Measurements from ENCODE around the gene HNRNPUL2. TPM values are rescaled to one million over a fixed set of nuclear protein-coding genes. Genes with fewer than 3 reads are reported as not detected.
A peak's percentile ranks its signal among the peaks of the same experiment; 100 is the strongest.
"Not testable (repeated sequence)": the region's sequence is repeated elsewhere in the genome, so short reads cannot be mapped to it uniquely, and the experiment has no call there.

The HNRNPUL2 gene
- total RNA-seq, 1 donor from 2014 or later: 35.8 TPM

GRCh38 chr11:62707277-62707861, 19.9 kb downstream of the HNRNPUL2 start, which contains the start of the genes BSCL2 and GNG3:
Gene BSCL2, minus strand, starts transcription at chr11:62707424. Its CDS starts 229 bp downstream, at chr11:62707195.
Gene GNG3, plus strand, starts transcription at chr11:62707676. Its CDS starts 620 bp downstream, at chr11:62708296.
- DNase-seq (peak; percentile 37), ATAC-seq (no peak)
- intact Hi-C loops (cut with micrococcal nuclease): no loop called here

- DNase-seq: no peak
- intact Hi-C loops (cut with micrococcal nuclease): no loop called here
- ATAC-seq: no peak
These were observed 20.4 kb downstream of the HNRNPUL2 start for GRCh38 chr11:62706850-62707247.

- DNase-seq (peak; percentile 98), ATAC-seq (peak; percentile 84)
- intact Hi-C loops (cut with micrococcal nuclease): no loop called here
These were observed 21.1 kb downstream of the HNRNPUL2 start for GRCh38 chr11:62705880-62706849.

- no peak for ATAC-seq
- no peak for DNase-seq
- intact Hi-C loops (cut with micrococcal nuclease): no loop called here
These were observed 21.8 kb downstream of the HNRNPUL2 start for GRCh38 chr11:62705413-62705812.

GRCh38 chr11:62703921-62704320, 23.3 kb downstream of the HNRNPUL2 start:
- DNase-seq; intact Hi-C loops (cut with micrococcal nuclease); ATAC-seq: not testable (repeated sequence)

- no peak for ATAC-seq
- no peak for DNase-seq
- intact Hi-C loops (cut with micrococcal nuclease): no loop called here
These were observed 25.0 kb downstream of the HNRNPUL2 start for GRCh38 chr11:62702246-62702645.

GRCh38 chr11:62694455-62695167, 32.6 kb downstream of the HNRNPUL2 start:
- intact Hi-C loops (cut with micrococcal nuclease): no loop called here
- DNase-seq: peak; percentile 83
- ATAC-seq: peak; percentile 80

GRCh38 chr11:62693624-62694023, 33.6 kb downstream of the HNRNPUL2 start:
- DNase-seq; intact Hi-C loops (cut with micrococcal nuclease); ATAC-seq: not testable (repeated sequence)

GRCh38 chr11:62689421-62690183, 37.7 kb downstream of the HNRNPUL2 start, which contains the start of gene LRRN4CL:
Gene LRRN4CL, minus strand, starts transcription at chr11:62689530. Its CDS starts 1,022 bp downstream, at chr11:62688508.
- ATAC-seq: peak; percentile 89
- intact Hi-C loops (cut with micrococcal nuclease): no loop called here
- peak; percentile 81 for DNase-seq

GRCh38 chr11:62688491-62688890, 38.8 kb downstream of the HNRNPUL2 start:
- ATAC-seq (no peak), DNase-seq (no peak)
- intact Hi-C loops (cut with micrococcal nuclease): no loop called here

- ATAC-seq (peak; percentile 30), DNase-seq (peak; percentile 55)
- intact Hi-C loops (cut with micrococcal nuclease): no loop called here
These were observed 39.5 kb downstream of the HNRNPUL2 start for GRCh38 chr11:62687508-62688396.

- DNase-seq (no peak), ATAC-seq (no peak)
- intact Hi-C loops (cut with micrococcal nuclease): no loop called here
These were observed 44.7 kb downstream of the HNRNPUL2 start for GRCh38 chr11:62682518-62682917.

GRCh38 chr11:62680825-62681240, 46.4 kb downstream of the HNRNPUL2 start:
- ATAC-seq (peak; percentile 67), DNase-seq (no peak)
- intact Hi-C loops (cut with micrococcal nuclease): no loop called here

- ATAC-seq: peak; percentile 88
- intact Hi-C loops (cut with micrococcal nuclease): no loop called here
These were observed 48.2 kb downstream of the HNRNPUL2 start, which contains the start of gene UBXN1 for GRCh38 chr11:62678770-62679696. Gene UBXN1, minus strand, starts transcription at chr11:62679073. Its CDS starts 150 bp downstream, at chr11:62678923.

GRCh38 chr11:62678433-62678769, 48.9 kb downstream of the HNRNPUL2 start:
- intact Hi-C loops (cut with micrococcal nuclease): no loop called here
- ATAC-seq (no peak), DNase-seq (no peak)

More at GRCh38 chr11:62678770-62679696, 48.2 kb downstream of the HNRNPUL2 start, which contains the start of gene UBXN1:
- peak; percentile 93 for DNase-seq

- no peak for DNase-seq
- no peak for ATAC-seq
- intact Hi-C loops (cut with micrococcal nuclease): no loop called here
These were observed 49.5 kb downstream of the HNRNPUL2 start for GRCh38 chr11:62677714-62678113.

- intact Hi-C loops (cut with micrococcal nuclease): no loop called here
- no peak for ATAC-seq
These were observed 50.1 kb downstream of the HNRNPUL2 start for GRCh38 chr11:62677156-62677555.

More at GRCh38 chr11:62677156-62677555, 50.1 kb downstream of the HNRNPUL2 start:
- no peak for DNase-seq
